HAP-1 (cell line): ENCODE measurements around the gene CRTC2.
"Not testable (repeated sequence)": the region's sequence is repeated elsewhere in the genome, so short reads cannot be mapped to it uniquely, and the experiment has no call there.

ENCODE experiments used
- DNase-seq, 2 experiments: peaks; one replicate each; pipeline ENCODE4 v3.0.0-alpha.2; 2016 to 2020; ENCODE audit warnings: low spot score in 2 of 2
- H3K27me3 ChIP-seq: fragments of 250-450 bp; sonication (Bioruptor Pico); 2 replicates; pipeline ENCODE4 v1.5.1; 2020; ENCODE audit warnings: low read depth, mild to moderate bottlenecking, moderate library complexity
- H3K36me3 ChIP-seq: fragments of 250-450 bp; sonication (Bioruptor Pico); replicated peaks from 2 replicates; pipeline ENCODE4 v1.5.1; 2020; ENCODE audit warnings: mild to moderate bottlenecking
- H3K4me1 ChIP-seq: fragments of 250-450 bp; sonication (Bioruptor Pico); 2 replicates; pipeline ENCODE4 v1.5.1; 2020; ENCODE audit warnings: mild to moderate bottlenecking
- H3K4me3 ChIP-seq: fragments of 250-450 bp; sonication (Bioruptor Pico); 2 replicates; pipeline ENCODE4 v1.5.1; 2020; ENCODE audit warnings: mild to moderate bottlenecking, moderate library complexity
- H3K9me3 ChIP-seq: fragments of 250-450 bp; sonication (Bioruptor Pico); 2 replicates; pipeline ENCODE4 v1.5.1; 2020; ENCODE audit warnings: mild to moderate bottlenecking, moderate library complexity
- in situ Hi-C: fragments of 300-500 bp; cut with MboI; formaldehyde crosslinking; loops from 3 replicates; pipeline ENCODE4 v1.14.3; 2020; ENCODE audit warnings: low sequenced_read_pairs, inconsistent platforms, mixed read lengths

The CRTC2 gene

GRCh38 chr1:153922972-153923925, 35.2 kb downstream of the CRTC2 start, which contains the start of gene GATAD2B:
TSS of gene GATAD2B (minus strand) at chr1:153922972. CDS start at chr1:153828347, 94,625 bp downstream.
- Histone ChIP-seq H3K9me3 (no peaks in the 10 kb centered on the region), H3K4me3 (peak within 1 kb of the TSS; percentile 62), H3K4me1 (peaks cover 21% of the 10 kb centered on the region), H3K36me3 (peaks cover 6% of the 10 kb centered on the region; the same call in 1 of the 2 replicates), H3K27me3 (no peaks in the 10 kb centered on the region)
- in situ Hi-C loops: no loop called here
- peak; percentile 100 for DNase-seq

- peaks cover 21% of the 10 kb centered on the region for H3K4me1 ChIP-seq
- no peaks in the 10 kb centered on the region for H3K27me3 ChIP-seq
- in situ Hi-C loops: no loop called here
- DNase-seq: peak; percentile 58 to 82
- peak overlapping the region; percentile 62 for H3K4me3 ChIP-seq
- H3K36me3 ChIP-seq: peaks cover 9% of the 10 kb centered on the region
- H3K9me3 ChIP-seq: no peaks in the 10 kb centered on the region
Observed at GRCh38 chr1:153922076-153922971, 36.1 kb downstream of the CRTC2 start.

- H3K4me3 ChIP-seq: peak overlapping the region; percentile 62
- H3K9me3 ChIP-seq: no peaks in the 10 kb centered on the region
- peaks cover 9% of the 10 kb centered on the region for H3K36me3 ChIP-seq
- peaks cover 21% of the 10 kb centered on the region for H3K4me1 ChIP-seq
- peak in 1 of 2 experiments; percentile 31 for DNase-seq
- no peaks in the 10 kb centered on the region for H3K27me3 ChIP-seq
- in situ Hi-C loops: no loop called here
Observed at GRCh38 chr1:153921803-153922075, 36.7 kb downstream of the CRTC2 start.

- Histone ChIP-seq H3K4me3 (peak overlapping the region; percentile 62), H3K4me1 (peaks cover 21% of the 10 kb centered on the region), H3K9me3 (no peaks in the 10 kb centered on the region), H3K27me3 (no peaks in the 10 kb centered on the region), H3K36me3 (peaks cover 9% of the 10 kb centered on the region)
- no peak for DNase-seq
- in situ Hi-C loops: no loop called here
Observed at GRCh38 chr1:153921080-153921802, 37.2 kb downstream of the CRTC2 start.

- H3K4me3 ChIP-seq: peak overlapping the region; percentile 62
- peak; percentile 36 to 82 for DNase-seq
- H3K4me1 ChIP-seq: peaks cover 21% of the 10 kb centered on the region
- no peaks in the 10 kb centered on the region for H3K27me3 ChIP-seq
- H3K36me3 ChIP-seq: peaks cover 9% of the 10 kb centered on the region
- in situ Hi-C loops: no loop called here
- H3K9me3 ChIP-seq: no peaks in the 10 kb centered on the region
Observed at GRCh38 chr1:153919876-153920852, 38.2 kb downstream of the CRTC2 start.

GRCh38 chr1:153916297-153916696, 42.1 kb downstream of the CRTC2 start:
- no peaks in the 10 kb centered on the region for H3K9me3 ChIP-seq
- H3K4me3 ChIP-seq: no peak overlapping the region
- H3K4me1 ChIP-seq: peaks cover 20% of the 10 kb centered on the region
- DNase-seq: no peak
- in situ Hi-C loops: no loop called here
- no peaks in the 10 kb centered on the region for H3K27me3 ChIP-seq
- H3K36me3 ChIP-seq: peaks cover 9% of the 10 kb centered on the region

- Histone ChIP-seq H3K36me3 (0 out of 2 replicates have a peak, but pooled peaks cover 3% of the 10 kb centered on the region), H3K27me3 (no peaks in the 10 kb centered on the region), H3K9me3 (no peaks in the 10 kb centered on the region), H3K4me1 (no peaks in the 10 kb centered on the region; the same call in 1 of the 2 replicates), H3K4me3 (no peak overlapping the region)
- no peak for DNase-seq
- in situ Hi-C loops: no loop called here
Observed at GRCh38 chr1:153912349-153912748, 46.1 kb downstream of the CRTC2 start.

- H3K36me3 ChIP-seq, DNase-seq, in situ Hi-C loops, H3K4me1 ChIP-seq, H3K4me3 ChIP-seq, H3K9me3 ChIP-seq, H3K27me3 ChIP-seq: not testable (repeated sequence)
Observed at GRCh38 chr1:153910560-153910959, 47.9 kb downstream of the CRTC2 start.

- Histone ChIP-seq H3K36me3 (peaks cover 7% of the 10 kb centered on the region; the same call in 1 of the 2 replicates), H3K9me3 (no peaks in the 10 kb centered on the region), H3K27me3 (no peaks in the 10 kb centered on the region), H3K4me1 (no peaks in the 10 kb centered on the region; the same call in 1 of the 2 replicates), H3K4me3 (no peak overlapping the region)
- DNase-seq: no peak
- in situ Hi-C loops: no loop called here
Observed at GRCh38 chr1:153908071-153908470, 50.3 kb downstream of the CRTC2 start.

- Histone ChIP-seq H3K36me3 (peaks cover 7% of the 10 kb centered on the region; the same call in 1 of the 2 replicates), H3K4me3 (no peak overlapping the region), H3K27me3 (no peaks in the 10 kb centered on the region), H3K4me1 (no peaks in the 10 kb centered on the region; the same call in 1 of the 2 replicates), H3K9me3 (no peaks in the 10 kb centered on the region)
- in situ Hi-C loops: no loop called here
- DNase-seq: no peak
Observed at GRCh38 chr1:153907134-153907533, 51.3 kb downstream of the CRTC2 start.

GRCh38 chr1:153906396-153906795, 52.0 kb downstream of the CRTC2 start:
- Histone ChIP-seq H3K27me3 (no peaks in the 10 kb centered on the region), H3K4me3 (no peak overlapping the region), H3K4me1 (no peaks in the 10 kb centered on the region; the same call in 1 of the 2 replicates), H3K9me3 (no peaks in the 10 kb centered on the region), H3K36me3 (peaks cover 7% of the 10 kb centered on the region; the same call in 1 of the 2 replicates)
- DNase-seq: no peak
- in situ Hi-C loops: no loop called here

GRCh38 chr1:153905908-153906307, 52.5 kb downstream of the CRTC2 start:
- H3K36me3 ChIP-seq, H3K27me3 ChIP-seq, H3K4me1 ChIP-seq, DNase-seq, in situ Hi-C loops, H3K4me3 ChIP-seq, H3K9me3 ChIP-seq: not testable (repeated sequence)
